Adrenal gland (tissue), 12 donors: ENCODE data around the gene HSD17B2. TPM values are rescaled to one million over a fixed set of nuclear protein-coding genes. Genes with fewer than 3 reads are reported as not detected.

Source experiments
- DNase-seq, 7 donors: peaks; one replicate each; pipeline ENCODE4 v3.0.0-alpha.2; 2019 to 2020
- H3K27ac ChIP-seq, 5 donors: fragments of 200-600 bp; sonication (generic) in 4 of 5; 1 replicate in 3 of 5; 2 replicates in 2 of 5; pipeline versions ENCODE4 v1.5.1 to v1.8.0; 2016 to 2020; ENCODE audit warnings: mild to moderate bottlenecking in 1 of 5
- H3K27me3 ChIP-seq: fragments of 200-600 bp; 2 replicates; pipeline ENCODE4 v1.8.0; 2021
- H3K36me3 ChIP-seq, 2 donors: fragments of 200-600 bp; replicated peaks in 1 of 2; 1 replicate in 1 of 2; 2 replicates in 1 of 2; pipeline versions ENCODE4 v1.5.1 to v1.8.0; 2018 to 2022
- H3K4me1 ChIP-seq, 2 donors: fragments of 200-600 bp; replicated peaks in 1 of 2; 1 replicate in 1 of 2; 2 replicates in 1 of 2; pipeline versions ENCODE4 v1.5.1 to v1.8.0; 2018 to 2021
- H3K4me3 ChIP-seq, 4 donors: fragments of 200-600 bp; sonication (generic) in 3 of 4; one replicate each; pipeline ENCODE4 v1.5.1; 2016 to 2018
- H3K9me3 ChIP-seq, 3 donors: fragments of 200-600 bp; sonication (generic) in 1 of 3; replicated peaks in 1 of 3; 1 replicate in 2 of 3; 2 replicates in 1 of 3; pipeline versions ENCODE4 v1.5.1 to v1.8.0; 2016 to 2021
- POLR2A ChIP-seq, 2 donors: fragments of 450-650 bp; IDR thresholded peaks; one replicate each; pipeline ENCODE4 v1.6.1; 2017; ENCODE audit warnings: antibody characterized with exemption in 2 of 2, mild to moderate bottlenecking in 2 of 2, moderate library complexity in 1 of 2
- WGBS, 4 donors: extraction: QIAGEN DNeasy Blood & Tissue Kit in 2 of 4; methylation state at CpG; one replicate each; pipeline versions ENCODE4 v1.1.5 to v1.1.7; 2013 to 2017; 5-methylcytosine and 5-hydroxymethylcytosine counted together
- intact Hi-C, 2 donors: fragments of 100-400 bp; cut with DNase I; formaldehyde crosslinking; loops; one replicate each; pipeline versions ENCODE4 v1.14.1 to v1.15.0; 2022 to 2023
- polyA plus RNA-seq, 3 donors: library from polyadenylated mRNA; stranded (reverse); fragments of 200-250 nt in 2 of 3; fragments of 350-450 nt in 1 of 3; fragmentation: Illumina TruSeq in 1 of 3; extraction: RNeasy Lipid Tissue Mini Kit (QIAGEN cat#74804) in 1 of 3; gene quantifications; one replicate each; pipeline ENCODE4 v1.2.3, GENCODE V29; 2013 to 2014
- total RNA-seq, 9 donors: library from RNA; depleted of rRNA in 4 of 9; stranded (reverse); fragments of >200 nt in 4 of 9; fragments of 120-200 nt in 1 of 9; fragmentation: NEBNext Ultra II Directional in 1 of 9; extraction: Animal tissue kit (Norgen Biotek cat#: 25700) in 1 of 9; gene quantifications; one replicate each; pipeline versions ENCODE4 v1.1.0 to v1.2.4, GENCODE V29; 2013 to 2023
- TF ChIP-seq, protein P1 (sequence below), 6 experiments: fragments of 450-650 bp in 4 of 6; fragments of 200-600 bp in 2 of 6; sonication (generic) in 1 of 6; IDR thresholded peaks; 1 replicate in 5 of 6; 2 replicates in 1 of 6; pipeline versions ENCODE4 v1.5.1 to v1.8.0; 2016 to 2021; ENCODE audit warnings: antibody characterized with exemption in 6 of 6, mild to moderate bottlenecking in 2 of 6, moderate library complexity in 1 of 6
- donor health status: healthy with polysubstance abuse.
- donor health status: Bipolar disorder and iron deficiency.
- donor health status: DM: yes; HTN: yes; CAD: no.
- donor health status: DM: no; HTN: no; CAD: no.
- donor health status: DM: no; HTN: no; CAD: no.
- donor health status: DM: yes; HTN: yes; CAD: no.

Gene HSD17B2
- total and polyA plus RNA-seq, 12 donors = 0.10 to 0.16 TPM; not detected in 10

GRCh38 chr16:82124651-82125050, 89.6 kb downstream of the HSD17B2 start:
- no peak for DNase-seq
- H3K4me3 ChIP-seq = no peak overlapping the region
- no peaks in the 10 kb centered on the region for H3K36me3 ChIP-seq
- no peaks in the 10 kb centered on the region for H3K27me3 ChIP-seq
- H3K27ac ChIP-seq = no peak overlapping the region
- 87 to 96% (median 88%) methylated on average over 3 of the region's 3 CpGs for WGBS, 4 donors
- intact Hi-C loops = no loop called here
- peaks cover 0 to 3% of the 10 kb centered on the region in 2 donors for H3K4me1 ChIP-seq
- no peaks in the 10 kb centered on the region for H3K9me3 ChIP-seq
- no peak for TF ChIP-seq POLR2A (IDR thresholded peaks at IDR 0.05)
- TF ChIP-seq, protein P1, sequence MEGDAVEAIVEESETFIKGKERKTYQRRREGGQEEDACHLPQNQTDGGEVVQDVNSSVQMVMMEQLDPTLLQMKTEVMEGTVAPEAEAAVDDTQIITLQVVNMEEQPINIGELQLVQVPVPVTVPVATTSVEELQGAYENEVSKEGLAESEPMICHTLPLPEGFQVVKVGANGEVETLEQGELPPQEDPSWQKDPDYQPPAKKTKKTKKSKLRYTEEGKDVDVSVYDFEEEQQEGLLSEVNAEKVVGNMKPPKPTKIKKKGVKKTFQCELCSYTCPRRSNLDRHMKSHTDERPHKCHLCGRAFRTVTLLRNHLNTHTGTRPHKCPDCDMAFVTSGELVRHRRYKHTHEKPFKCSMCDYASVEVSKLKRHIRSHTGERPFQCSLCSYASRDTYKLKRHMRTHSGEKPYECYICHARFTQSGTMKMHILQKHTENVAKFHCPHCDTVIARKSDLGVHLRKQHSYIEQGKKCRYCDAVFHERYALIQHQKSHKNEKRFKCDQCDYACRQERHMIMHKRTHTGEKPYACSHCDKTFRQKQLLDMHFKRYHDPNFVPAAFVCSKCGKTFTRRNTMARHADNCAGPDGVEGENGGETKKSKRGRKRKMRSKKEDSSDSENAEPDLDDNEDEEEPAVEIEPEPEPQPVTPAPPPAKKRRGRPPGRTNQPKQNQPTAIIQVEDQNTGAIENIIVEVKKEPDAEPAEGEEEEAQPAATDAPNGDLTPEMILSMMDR (IDR thresholded peaks at IDR 0.05) = no peak

DNA sequence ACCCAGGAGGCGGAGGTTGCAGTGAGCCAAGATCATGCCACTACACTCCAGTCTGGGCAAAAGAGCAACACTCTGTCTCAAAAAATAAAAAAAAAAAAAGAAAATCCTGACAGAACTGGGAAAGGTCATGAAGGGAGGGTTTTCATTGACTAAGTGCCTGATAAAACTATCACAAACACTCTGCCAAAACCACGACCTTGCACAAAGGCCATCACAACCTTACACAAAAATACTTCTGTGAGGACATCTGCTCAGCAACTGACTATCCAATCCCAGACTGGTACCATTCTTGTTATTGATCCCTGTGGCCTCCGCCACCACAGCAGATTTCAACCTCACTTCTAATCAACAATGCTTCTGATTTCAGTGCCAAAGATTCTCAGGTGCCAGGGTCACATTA, 94.8 kb downstream of the HSD17B2 start:
- H3K4me1 ChIP-seq = peaks cover 0 to 5% of the 10 kb centered on the region in 2 donors
- intact Hi-C loops = no loop called here
- peak overlapping the region in 2 of 5 donors; percentile 6 to 66 for H3K27ac ChIP-seq
- no peaks in the 10 kb centered on the region for H3K27me3 ChIP-seq
- WGBS, 4 donors = 51 to 71% (median 56%) methylated on average over 3 of the region's 3 CpGs
- TF ChIP-seq, protein P1 (IDR thresholded peaks at IDR 0.05) = no peak
- TF ChIP-seq POLR2A (IDR thresholded peaks at IDR 0.05) = no peak
- no peaks in the 10 kb centered on the region for H3K9me3 ChIP-seq
- no peak overlapping the region for H3K4me3 ChIP-seq
- DNase-seq = peak; percentile 32 to 80 (median 66)
- H3K36me3 ChIP-seq = no peaks in the 10 kb centered on the region

DNA sequence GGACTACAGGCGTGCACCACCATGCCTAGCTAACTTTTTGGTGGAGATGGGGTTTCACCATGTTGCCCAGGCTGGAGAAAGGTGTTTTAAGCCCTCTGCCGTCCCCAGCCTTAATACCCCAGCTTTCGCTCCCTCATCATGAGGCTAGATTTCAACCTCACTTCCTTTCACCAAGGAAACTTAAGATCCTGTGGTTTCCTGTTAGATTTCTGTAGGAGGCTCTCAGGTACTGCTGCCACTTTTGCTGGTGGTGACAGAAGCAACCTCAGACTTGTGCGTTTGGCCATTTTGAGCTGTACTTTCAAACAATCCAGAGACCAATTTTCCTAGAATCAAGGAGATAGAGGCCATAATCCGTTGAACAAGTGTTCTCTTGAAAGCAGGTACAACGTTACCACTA, 98.7 kb downstream of the HSD17B2 start:
- no peak overlapping the region for H3K4me3 ChIP-seq
- no peak for DNase-seq
- H3K27me3 ChIP-seq = no peaks in the 10 kb centered on the region
- WGBS, 4 donors = 84 to 90% (median 87%) methylated on average over 6 of the region's 6 CpGs
- intact Hi-C loops = no loop called here
- H3K36me3 ChIP-seq = no peaks in the 10 kb centered on the region
- peaks cover 0 to 5% of the 10 kb centered on the region in 2 donors for H3K4me1 ChIP-seq
- TF ChIP-seq, protein P1 (IDR thresholded peaks at IDR 0.05) = no peak
- TF ChIP-seq POLR2A (IDR thresholded peaks at IDR 0.05) = no peak
- H3K27ac ChIP-seq = no peak overlapping the region
- H3K9me3 ChIP-seq = no peaks in the 10 kb centered on the region

GRCh38 chr16:82134846-82135245, 99.8 kb downstream of the HSD17B2 start:
- Histone ChIP-seq H3K4me1 (no peaks in the 10 kb centered on the region), H3K27me3 (no peaks in the 10 kb centered on the region), H3K4me3 (no peak overlapping the region), H3K27ac (no peak overlapping the region), H3K9me3 (no peaks in the 10 kb centered on the region), H3K36me3 (no peaks in the 10 kb centered on the region)
- no peak for DNase-seq
- 91 to 96% (median 94%) methylated on average over 8 of the region's 8 CpGs for WGBS, 4 donors
- TF ChIP-seq POLR2A (IDR thresholded peaks at IDR 0.05) = no peak
- TF ChIP-seq, protein P1 (IDR thresholded peaks at IDR 0.05) = no peak
- intact Hi-C loops = no loop called here
